Measurements from ENCODE around the gene CTPS1. TPM values are rescaled to one million over a fixed set of nuclear protein-coding genes. Genes with fewer than 3 reads are reported as not detected.

CTPS1 gene
- total RNA-seq, 1 experiment from 2014 or later = 66.4 TPM

GRCh38 chr1:41038110-41038509, 58.6 kb downstream of the CTPS1 start:
- Histone ChIP-seq H3K4me1 (ENCODE audit: control insufficient read depth in 1 of 2, insufficient read depth in 2 of 2, low read length in 2 of 2) (no peaks in the 10 kb centered on the region), H3K4me3 (replicated peaks in 1 of 2; ENCODE audit: low read depth in 1 of 2, low read length in 2 of 2) (no peak overlapping the region), H3K9me3 (ENCODE audit: control insufficient read depth in 1 of 2, insufficient read depth in 1 of 2, low read depth in 1 of 2, low read length in 2 of 2) (no peaks in the 10 kb centered on the region), H3K9me2 (ENCODE audit: insufficient read depth) (no peaks in the 10 kb centered on the region), H3K27me3 (ENCODE audit: insufficient read depth, low read length) (no peaks in the 10 kb centered on the region), H3K9ac (ENCODE audit: low read length) (no peak overlapping the region), H3K27ac (ENCODE audit: low read depth, low read length) (no peak overlapping the region), H3K79me2 (ENCODE audit: insufficient read depth, low read length) (no peaks in the 10 kb centered on the region), H3K36me3 (ENCODE audit: control insufficient read depth in 1 of 2, insufficient read depth in 2 of 2, low read length in 2 of 2) (peaks cover 8 to 10% of the 10 kb centered on the region in 2 experiments; a peak in 2 of 4 replicates), H2AFZ (ENCODE audit: low read depth, low read length, poor library complexity, severe bottlenecking) (no peak overlapping the region), H4K20me1 (ENCODE audit: insufficient read depth) (no peaks in the 10 kb centered on the region), H3K4me2 (ENCODE audit: low read length) (no peak overlapping the region)
- DNase-seq (ENCODE audit: low read depth, low spot score) = no peak
- intact Hi-C loops (cut with micrococcal nuclease) = no loop called here
- RAD21 ChIA-PET (ENCODE audit: low non-redundant PET in 1 of 2, low total read pairs in 2 of 2, uncharacterized antibody in 2 of 2, unreplicated experiment in 2 of 2) = no interaction called here
- POLR2A ChIA-PET = no interaction called here
- no TSS peak for BruUV-seq (replicated peaks)
- no peak for ATAC-seq
- TF ChIP-seq EGR1 (IDR thresholded peaks at IDR 0.05; ENCODE audit: low read depth) (no peak), EZH2 (IDR thresholded peaks at IDR 0.05) (no peak), CTCF (IDR thresholded peaks at IDR 0.05 in 2 of 3, conservative IDR thresholded peaks at IDR 0.05 in 1 of 3; ENCODE audit: borderline replicate concordance in 1 of 3, insufficient read depth in 1 of 3, low read depth in 2 of 3, low read length in 2 of 3) (0 out of 6 replicates have a peak, but pooled peaks of 1 of the 3 experiments have one; percentile 6), CBX3 (IDR thresholded peaks at IDR 0.05; ENCODE audit: low read depth) (no peak), SIN3A (IDR thresholded peaks at IDR 0.05; ENCODE audit: low read depth) (no peak), RAD21 (IDR thresholded peaks at IDR 0.05; ENCODE audit: low read depth) (peak; percentile 42), FOSL1 (IDR thresholded peaks at IDR 0.05; ENCODE audit: low read depth) (no peak)
- CTCF ChIA-PET = interaction anchor here (1.5 kb wide), 1 partner anchor 86 kb away, joined by 4 read pairs; no protein-coding TSS in a partner anchor

- ATAC-seq (no peak), DNase-seq (ENCODE audit: low read depth, low spot score) (no peak)
- intact Hi-C loops (cut with micrococcal nuclease) = no loop called here
- Histone ChIP-seq H4K20me1 (ENCODE audit: insufficient read depth) (no peaks in the 10 kb centered on the region), H3K79me2 (ENCODE audit: insufficient read depth, low read length) (no peaks in the 10 kb centered on the region), H3K4me3 (replicated peaks in 1 of 2; ENCODE audit: low read depth in 1 of 2, low read length in 2 of 2) (no peak overlapping the region), H3K27ac (ENCODE audit: low read depth, low read length) (no peak overlapping the region), H3K4me1 (ENCODE audit: control insufficient read depth in 1 of 2, insufficient read depth in 2 of 2, low read length in 2 of 2) (no peaks in the 10 kb centered on the region), H2AFZ (ENCODE audit: low read depth, low read length, poor library complexity, severe bottlenecking) (no peak overlapping the region), H3K4me2 (ENCODE audit: low read length) (no peak overlapping the region), H3K9me2 (ENCODE audit: insufficient read depth) (no peaks in the 10 kb centered on the region), H3K9me3 (ENCODE audit: control insufficient read depth in 1 of 2, insufficient read depth in 1 of 2, low read depth in 1 of 2, low read length in 2 of 2) (no peaks in the 10 kb centered on the region), H3K27me3 (ENCODE audit: insufficient read depth, low read length) (no peaks in the 10 kb centered on the region), H3K9ac (ENCODE audit: low read length) (no peak overlapping the region), H3K36me3 (ENCODE audit: control insufficient read depth in 1 of 2, insufficient read depth in 2 of 2, low read length in 2 of 2) (peaks cover 7 to 8% of the 10 kb centered on the region in 2 experiments; a peak in 1 of 4 replicates)
- RAD21 ChIA-PET (ENCODE audit: low non-redundant PET in 1 of 2, low total read pairs in 2 of 2, uncharacterized antibody in 2 of 2, unreplicated experiment in 2 of 2) = no interaction called here
- BruUV-seq (replicated peaks) = no TSS peak
- CTCF ChIA-PET = no interaction called here
- TF ChIP-seq TCF7L2 (IDR thresholded peaks at IDR 0.05; ENCODE audit: borderline replicate concordance, extremely low read depth, insufficient read depth, insufficient read length) (no peak), ATF3 (IDR thresholded peaks at IDR 0.05) (no peak), ZNF274 (IDR thresholded peaks at IDR 0.05; ENCODE audit: low read depth, low read length) (no peak)
- POLR2A ChIA-PET = no interaction called here
These were observed 62.2 kb downstream of the CTPS1 start for GRCh38 chr1:41041614-41042270.
